Astrocyte (in vitro differentiated cells and primary cell): ENCODE measurements around the gene CCDC78. TPM values are rescaled to one million over a fixed set of nuclear protein-coding genes. Genes with fewer than 3 reads are reported as not detected.

ENCODE experiments used
- DNase-seq: peaks from one replicate; pipeline ENCODE4 v3.0.0-alpha.2; 2010; ENCODE audit warnings: low read depth
- FAIRE-seq: peaks from 2 replicates; lab custom pipeline; 2011; peaks lifted over from hg19 to GRCh38; lab: Jason Lieb, UNC
- H2AFZ ChIP-seq: 2 replicates; pipeline ENCODE4 v1.6.0; 2012; ENCODE audit warnings: low read depth, low read length, inconsistent platforms
- H3K27ac ChIP-seq: 2 replicates; pipeline ENCODE4 v1.5.1; 2011; ENCODE audit warnings: low read depth, low read length, inconsistent platforms
- H3K27me3 ChIP-seq: 2 replicates; pipeline ENCODE4 v1.6.0; 2011; ENCODE audit warnings: low read length, inconsistent platforms; ENCODE audit not compliant: insufficient read depth
- H3K36me3 ChIP-seq: 2 replicates; pipeline ENCODE4 v1.5.1; 2011; ENCODE audit warnings: low read length, inconsistent platforms; ENCODE audit not compliant: insufficient read depth
- H3K4me1 ChIP-seq: 2 replicates; pipeline ENCODE4 v1.5.1; 2011; ENCODE audit warnings: low read length, inconsistent platforms; ENCODE audit not compliant: insufficient read depth
- H3K4me2 ChIP-seq: 2 replicates; pipeline ENCODE4 v1.6.0; 2012; ENCODE audit warnings: low read length, inconsistent platforms
- H3K4me3 ChIP-seq: 2 replicates; pipeline ENCODE4 v1.5.1; 2011; ENCODE audit warnings: low read depth, mild to moderate bottlenecking, low read length, inconsistent platforms; ENCODE audit not compliant: insufficient read depth
- H3K79me2 ChIP-seq: 2 replicates; pipeline ENCODE4 v1.6.0; 2012; ENCODE audit warnings: mild to moderate bottlenecking, low read length, inconsistent platforms; ENCODE audit not compliant: insufficient read depth
- H3K9ac ChIP-seq: 2 replicates; pipeline ENCODE4 v1.6.0; 2012; ENCODE audit warnings: mild to moderate bottlenecking, low read length, inconsistent platforms
- H3K9me3 ChIP-seq: 2 replicates; pipeline ENCODE4 v1.5.1; 2012; ENCODE audit warnings: low read depth, mild to moderate bottlenecking, low read length, inconsistent platforms; ENCODE audit not compliant: insufficient read depth
- H4K20me1 ChIP-seq: 2 replicates; pipeline ENCODE4 v1.6.0; 2012; ENCODE audit warnings: low read length, inconsistent platforms; ENCODE audit not compliant: insufficient read depth
- H3K27ac Mint-ChIP-seq: one replicate; pipeline ENCODE4 v1.8.0; 2021; ENCODE audit warnings: mild to moderate bottlenecking, mixed read lengths; ENCODE audit not compliant: unreplicated experiment
- H3K27me3 Mint-ChIP-seq: one replicate; pipeline ENCODE4 v1.8.0; 2021; ENCODE audit warnings: low read depth, mixed read lengths; ENCODE audit not compliant: unreplicated experiment
- H3K36me3 Mint-ChIP-seq: one replicate; pipeline ENCODE4 v1.8.0; 2021; ENCODE audit warnings: low read depth, mixed read lengths; ENCODE audit not compliant: unreplicated experiment
- H3K4me1 Mint-ChIP-seq: one replicate; pipeline ENCODE4 v1.8.0; 2021; ENCODE audit warnings: low read depth, mixed read lengths; ENCODE audit not compliant: unreplicated experiment
- H3K4me3 Mint-ChIP-seq: one replicate; pipeline ENCODE4 v1.8.0; 2021; ENCODE audit warnings: mild to moderate bottlenecking, moderate library complexity, mixed read lengths; ENCODE audit not compliant: unreplicated experiment
- H3K9me3 Mint-ChIP-seq: one replicate; pipeline ENCODE4 v1.8.0; 2021; ENCODE audit warnings: mild to moderate bottlenecking, mixed read lengths; ENCODE audit not compliant: unreplicated experiment
- EZH2 ChIP-seq: IDR thresholded peaks from 2 replicates; pipeline ENCODE4 v1.6.1; 2012; ENCODE audit warnings: mild to moderate bottlenecking, low read length, inconsistent platforms; ENCODE audit not compliant: insufficient read depth
- total RNA-seq: library from RNA; stranded (reverse); gene quantifications from 2 replicates; pipeline ENCODE4 v1.2.1, GENCODE V29; 2021
- TF ChIP-seq, protein P1 (sequence below): IDR thresholded peaks from 2 replicates; pipeline ENCODE4 v1.5.1; 2011; ENCODE audit warnings: low read depth, mild to moderate bottlenecking, inconsistent platforms, low read length, moderate library complexity; ENCODE audit not compliant: insufficient read depth

CCDC78 gene
- total RNA-seq, 1 donor from 2014 or later = 4.7 TPM

- Histone ChIP-seq H3K9ac (peak overlapping the region; percentile 84), H3K27me3 (no peaks in the 10 kb centered on the region), H3K79me2 (peaks cover 11% of the 10 kb centered on the region), H2AFZ (no peak overlapping the region), H3K27ac (no peak overlapping the region), H3K4me1 (peaks cover 9% of the 10 kb centered on the region), H3K9me3 (no peaks in the 10 kb centered on the region), H3K4me2 (peak overlapping the region; percentile 93), H4K20me1 (peaks cover 5% of the 10 kb centered on the region), H3K4me3 (peak overlapping the region; percentile 73), H3K36me3 (peaks cover 6% of the 10 kb centered on the region)
- H3K9me3 Mint-ChIP-seq = no peaks in the 10 kb centered on the region
- H3K27me3 Mint-ChIP-seq = no peaks in the 10 kb centered on the region
- peaks cover 2% of the 10 kb centered on the region for H3K4me1 Mint-ChIP-seq
- H3K36me3 Mint-ChIP-seq = peaks cover 10% of the 10 kb centered on the region
- FAIRE-seq (no peak), DNase-seq (no peak)
- peak overlapping the region; percentile 83 for H3K4me3 Mint-ChIP-seq
- no peak for TF ChIP-seq EZH2
- TF ChIP-seq, protein P1, sequence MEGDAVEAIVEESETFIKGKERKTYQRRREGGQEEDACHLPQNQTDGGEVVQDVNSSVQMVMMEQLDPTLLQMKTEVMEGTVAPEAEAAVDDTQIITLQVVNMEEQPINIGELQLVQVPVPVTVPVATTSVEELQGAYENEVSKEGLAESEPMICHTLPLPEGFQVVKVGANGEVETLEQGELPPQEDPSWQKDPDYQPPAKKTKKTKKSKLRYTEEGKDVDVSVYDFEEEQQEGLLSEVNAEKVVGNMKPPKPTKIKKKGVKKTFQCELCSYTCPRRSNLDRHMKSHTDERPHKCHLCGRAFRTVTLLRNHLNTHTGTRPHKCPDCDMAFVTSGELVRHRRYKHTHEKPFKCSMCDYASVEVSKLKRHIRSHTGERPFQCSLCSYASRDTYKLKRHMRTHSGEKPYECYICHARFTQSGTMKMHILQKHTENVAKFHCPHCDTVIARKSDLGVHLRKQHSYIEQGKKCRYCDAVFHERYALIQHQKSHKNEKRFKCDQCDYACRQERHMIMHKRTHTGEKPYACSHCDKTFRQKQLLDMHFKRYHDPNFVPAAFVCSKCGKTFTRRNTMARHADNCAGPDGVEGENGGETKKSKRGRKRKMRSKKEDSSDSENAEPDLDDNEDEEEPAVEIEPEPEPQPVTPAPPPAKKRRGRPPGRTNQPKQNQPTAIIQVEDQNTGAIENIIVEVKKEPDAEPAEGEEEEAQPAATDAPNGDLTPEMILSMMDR = no peak
- peak overlapping the region; percentile 26 for H3K27ac Mint-ChIP-seq
Observed at GRCh38 chr16:739560-740458, 13.6 kb upstream of the CCDC78 start.

DNA sequence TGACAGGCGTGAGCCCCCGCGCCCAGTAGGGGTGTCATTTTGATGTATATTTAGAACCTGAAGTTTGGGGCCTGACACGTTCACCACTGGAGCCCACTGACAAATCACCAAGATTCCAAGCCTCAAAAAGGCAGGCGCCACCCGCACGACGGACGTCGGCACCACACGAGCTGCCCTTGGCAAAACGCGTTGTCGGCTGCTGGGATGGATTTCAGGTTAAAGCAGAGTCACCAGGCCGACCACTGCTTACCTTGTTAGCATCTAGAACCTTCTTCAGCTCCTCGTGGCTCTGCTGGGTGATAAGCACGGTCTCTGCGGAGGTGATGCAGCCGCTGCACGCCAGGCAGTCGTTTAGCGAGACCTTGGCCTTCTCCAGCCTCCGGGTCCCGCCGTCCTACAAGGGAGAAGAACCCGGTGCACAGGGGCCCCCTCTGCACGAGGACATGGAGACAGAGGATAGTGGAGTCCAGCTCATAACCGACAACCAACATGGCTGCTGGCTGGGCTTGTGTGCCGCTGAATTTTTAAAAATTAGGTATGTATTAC lies 10.8 kb upstream of the CCDC78 start:
- no peak overlapping the region for H3K27ac ChIP-seq
- H3K36me3 Mint-ChIP-seq = peaks cover 15% of the 10 kb centered on the region
- peaks cover 11% of the 10 kb centered on the region for H3K79me2 ChIP-seq
- H3K27me3 Mint-ChIP-seq = no peaks in the 10 kb centered on the region
- no peaks in the 10 kb centered on the region for H3K9me3 ChIP-seq
- no peak overlapping the region for H3K4me3 ChIP-seq
- no peak overlapping the region for H3K27ac Mint-ChIP-seq
- H3K4me1 ChIP-seq = peaks cover 9% of the 10 kb centered on the region
- H3K36me3 ChIP-seq = peaks cover 6% of the 10 kb centered on the region
- FAIRE-seq (no peak), DNase-seq (no peak)
- peaks cover 2% of the 10 kb centered on the region for H3K4me1 Mint-ChIP-seq
- H3K4me2 ChIP-seq = no peak overlapping the region
- H3K27me3 ChIP-seq = no peaks in the 10 kb centered on the region
- no peak for TF ChIP-seq EZH2
- TF ChIP-seq, protein P1 = no peak
- H3K4me3 Mint-ChIP-seq = no peak overlapping the region
- peaks cover 5% of the 10 kb centered on the region for H4K20me1 ChIP-seq
- no peak overlapping the region for H3K9ac ChIP-seq
- no peak overlapping the region for H2AFZ ChIP-seq
- H3K9me3 Mint-ChIP-seq = no peaks in the 10 kb centered on the region
